Liver (tissue), 3 donors: ENCODE data around the gene SYNGR2.

Source experiments
- ATF3 ChIP-seq: IDR thresholded peaks from 2 replicates; pipeline ENCODE4 v1.6.1; 2016; ENCODE audit warnings: antibody characterized with exemption
- CTCF ChIP-seq: fragments of 150-350 bp; IDR thresholded peaks from 2 replicates; pipeline ENCODE4 v1.5.1; 2017; ENCODE audit warnings: improper control_type of control experiment, low read depth, low read length; ENCODE audit not compliant: missing input control
- EGR1 ChIP-seq, 2 donors: IDR thresholded peaks; 2 replicates each; pipeline ENCODE4 v1.6.1; 2016 to 2018; ENCODE audit warnings: antibody characterized with exemption in 2 of 2, low read depth in 2 of 2
- GABPA ChIP-seq, 2 donors: IDR thresholded peaks in 1 of 2; conservative IDR thresholded peaks in 1 of 2; 2 replicates each; pipeline ENCODE4 v1.6.1; 2016; ENCODE audit warnings: antibody characterized with exemption in 2 of 2, mild to moderate bottlenecking in 1 of 2, moderate library complexity in 1 of 2
- HNF4A ChIP-seq, 2 donors: conservative IDR thresholded peaks; 2 replicates each; pipeline ENCODE4 v1.6.1; 2016; ENCODE audit warnings: antibody characterized with exemption in 2 of 2, mild to moderate bottlenecking in 2 of 2
- JUND ChIP-seq, 2 donors: IDR thresholded peaks; 2 replicates each; pipeline ENCODE4 v1.6.1; 2016; ENCODE audit warnings: antibody characterized with exemption in 2 of 2
- MAX ChIP-seq: IDR thresholded peaks from 2 replicates; pipeline ENCODE4 v1.6.1; 2016; ENCODE audit warnings: antibody characterized with exemption
- REST ChIP-seq: IDR thresholded peaks from 2 replicates; pipeline ENCODE4 v1.6.1; 2016; ENCODE audit warnings: antibody characterized with exemption, mild to moderate bottlenecking
- RXRA ChIP-seq, 2 donors: IDR thresholded peaks; 2 replicates each; pipeline ENCODE4 v1.6.1; 2017 to 2018; ENCODE audit warnings: antibody characterized with exemption in 2 of 2, mild to moderate bottlenecking in 1 of 2
- SP1 ChIP-seq: IDR thresholded peaks from 2 replicates; pipeline ENCODE4 v1.6.1; 2018; ENCODE audit warnings: antibody characterized with exemption, mild to moderate bottlenecking
- TAF1 ChIP-seq: conservative IDR thresholded peaks from 2 replicates; pipeline ENCODE4 v1.6.1; 2016; ENCODE audit warnings: antibody characterized with exemption, mild to moderate bottlenecking
- ZBTB33 ChIP-seq: IDR thresholded peaks from 2 replicates; pipeline ENCODE4 v1.6.1; 2016; ENCODE audit warnings: antibody characterized with exemption
- donor health status: healthy.
- donor health status: healthy.

GRCh38 chr17:78128551-78129350 is 39.6 kb upstream of the SYNGR2 start, which contains the start of gene TMC6:
- TF ChIP-seq JUND (IDR thresholded peaks at IDR 0.05), result no peak
- no peak for TF ChIP-seq CTCF
- TF ChIP-seq HNF4A (conservative IDR thresholded peaks at IDR 0.05), result no peak
- no peak for TF ChIP-seq ATF3
- TF ChIP-seq GABPA (IDR thresholded peaks at IDR 0.05 in 1 of 2, conservative IDR thresholded peaks at IDR 0.05 in 1 of 2), result no peak
- TF ChIP-seq MAX, result no peak
- no peak for TF ChIP-seq TAF1
- no peak for TF ChIP-seq EGR1 (IDR thresholded peaks at IDR 0.05; ENCODE audit: low read depth in 2 of 2)
- no peak for TF ChIP-seq SP1
- no peak for TF ChIP-seq RXRA (IDR thresholded peaks at IDR 0.05)
- TF ChIP-seq ZBTB33, result no peak
- no peak for TF ChIP-seq REST
